ENCODE measurements around the gene APOOL.
A peak's percentile ranks its signal among the peaks of the same experiment; 100 is the strongest.

APOOL gene

DNA sequence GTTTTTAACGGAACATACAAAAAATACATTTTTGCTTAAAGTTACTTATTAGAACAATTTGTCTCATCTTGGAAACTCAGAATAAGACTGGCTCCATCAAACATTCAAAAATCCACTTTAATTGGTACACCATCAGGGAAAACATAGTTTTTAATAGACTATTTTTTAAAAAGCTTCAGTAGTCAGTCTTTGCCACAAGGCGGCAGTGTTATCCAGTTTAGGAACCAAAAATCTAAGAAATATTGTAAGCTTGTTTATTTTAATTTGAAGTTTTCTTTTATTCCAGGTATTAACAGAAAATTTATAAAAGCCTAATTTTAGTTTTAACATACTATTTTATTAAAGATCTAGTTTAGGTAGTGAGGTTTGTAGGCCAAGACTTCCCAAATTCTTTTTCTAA, 107.7 kb downstream of the APOOL start:
- Histone ChIP-seq H3K4me1 (ENCODE audit: control insufficient read depth, insufficient read depth, low read length) (no peaks in the 10 kb centered on the region), H3K27ac (ENCODE audit: extremely low read depth, low read depth, low read length) (no peak overlapping the region), H3K9me3 (ENCODE audit: control insufficient read depth, insufficient read depth, low read depth, low read length) (no peaks in the 10 kb centered on the region), H3K4me3 (ENCODE audit: low read depth, low read length) (no peak overlapping the region), H3K36me3 (ENCODE audit: control insufficient read depth in 2 of 2, insufficient read depth in 1 of 2, low read length in 2 of 2) (no peaks in the 10 kb centered on the region)
- TF ChIP-seq, protein P1, sequence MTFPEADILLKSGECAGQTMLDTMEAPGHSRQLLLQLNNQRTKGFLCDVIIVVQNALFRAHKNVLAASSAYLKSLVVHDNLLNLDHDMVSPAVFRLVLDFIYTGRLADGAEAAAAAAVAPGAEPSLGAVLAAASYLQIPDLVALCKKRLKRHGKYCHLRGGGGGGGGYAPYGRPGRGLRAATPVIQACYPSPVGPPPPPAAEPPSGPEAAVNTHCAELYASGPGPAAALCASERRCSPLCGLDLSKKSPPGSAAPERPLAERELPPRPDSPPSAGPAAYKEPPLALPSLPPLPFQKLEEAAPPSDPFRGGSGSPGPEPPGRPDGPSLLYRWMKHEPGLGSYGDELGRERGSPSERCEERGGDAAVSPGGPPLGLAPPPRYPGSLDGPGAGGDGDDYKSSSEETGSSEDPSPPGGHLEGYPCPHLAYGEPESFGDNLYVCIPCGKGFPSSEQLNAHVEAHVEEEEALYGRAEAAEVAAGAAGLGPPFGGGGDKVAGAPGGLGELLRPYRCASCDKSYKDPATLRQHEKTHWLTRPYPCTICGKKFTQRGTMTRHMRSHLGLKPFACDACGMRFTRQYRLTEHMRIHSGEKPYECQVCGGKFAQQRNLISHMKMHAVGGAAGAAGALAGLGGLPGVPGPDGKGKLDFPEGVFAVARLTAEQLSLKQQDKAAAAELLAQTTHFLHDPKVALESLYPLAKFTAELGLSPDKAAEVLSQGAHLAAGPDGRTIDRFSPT (tag by site-specific recombination; IDR thresholded peaks at IDR 0.05) = no peak
- TF ChIP-seq ZNF654 (tag by site-specific recombination; IDR thresholded peaks at IDR 0.05; ENCODE audit: low read depth) (peak; percentile 67), ZNF423 (tag by site-specific recombination; IDR thresholded peaks at IDR 0.05) (no peak)
- ChIA-PET CTCF (interaction anchor here (0.6 to 5.1 kb wide), 24 partner anchors 10 to 913 kb away, joined by 3 to 39 read pairs (median 4); no protein-coding TSS in a partner anchor), POLR2A (no interaction called here)

DNA sequence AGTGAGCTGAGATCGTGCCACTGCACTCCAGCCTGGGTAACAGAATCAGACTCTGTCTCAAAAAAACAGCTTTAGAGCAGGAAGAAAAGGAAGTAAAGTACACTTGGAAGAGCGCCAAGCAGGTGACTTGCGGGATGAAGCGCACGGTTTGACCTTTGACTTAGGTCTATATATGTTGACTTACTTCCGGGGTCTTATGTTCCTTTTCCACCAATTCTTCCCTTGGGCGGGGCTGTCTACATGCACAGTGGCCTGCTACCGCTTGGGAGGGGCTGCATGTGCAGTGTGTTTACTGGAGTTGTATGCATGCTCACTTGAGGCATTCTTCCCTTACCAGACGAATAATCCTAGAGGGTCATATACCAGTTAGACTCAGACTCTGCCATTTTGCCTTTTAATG, 108.6 kb downstream of the APOOL start:
- TF ChIP-seq IKZF3 (tag by site-specific recombination; IDR thresholded peaks at IDR 0.05) = no peak
- TF ChIP-seq, protein P2, sequence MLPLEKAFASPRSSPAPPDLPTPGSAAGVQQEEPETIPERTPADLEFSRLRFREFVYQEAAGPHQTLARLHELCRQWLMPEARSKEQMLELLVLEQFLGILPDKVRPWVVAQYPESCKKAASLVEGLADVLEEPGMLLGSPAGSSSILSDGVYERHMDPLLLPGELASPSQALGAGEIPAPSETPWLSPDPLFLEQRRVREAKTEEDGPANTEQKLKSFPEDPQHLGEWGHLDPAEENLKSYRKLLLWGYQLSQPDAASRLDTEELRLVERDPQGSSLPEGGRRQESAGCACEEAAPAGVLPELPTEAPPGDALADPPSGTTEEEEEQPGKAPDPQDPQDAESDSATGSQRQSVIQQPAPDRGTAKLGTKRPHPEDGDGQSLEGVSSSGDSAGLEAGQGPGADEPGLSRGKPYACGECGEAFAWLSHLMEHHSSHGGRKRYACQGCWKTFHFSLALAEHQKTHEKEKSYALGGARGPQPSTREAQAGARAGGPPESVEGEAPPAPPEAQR (tag by site-specific recombination; IDR thresholded peaks at IDR 0.05) = no peak
- TF ChIP-seq YY1 (tag by site-specific recombination; IDR thresholded peaks at IDR 0.05) = no peak
- TF ChIP-seq ZNF155 (tag by site-specific recombination; IDR thresholded peaks at IDR 0.05) = no peak
- Histone ChIP-seq H3K9me3 (ENCODE audit: control insufficient read depth, insufficient read depth, low read depth, low read length) (no peaks in the 10 kb centered on the region), H3K4me1 (ENCODE audit: control insufficient read depth, insufficient read depth, low read length) (no peaks in the 10 kb centered on the region), H3K4me3 (ENCODE audit: low read depth, low read length) (no peak overlapping the region), H3K36me3 (ENCODE audit: control insufficient read depth in 2 of 2, insufficient read depth in 1 of 2, low read length in 2 of 2) (no peaks in the 10 kb centered on the region), H3K27ac (ENCODE audit: extremely low read depth, low read depth, low read length) (no peak overlapping the region)
- POLR2A ChIA-PET = no interaction called here
- CTCF ChIA-PET = interaction anchor here (0.8 to 5.1 kb wide), 5 partner anchors 9 to 433 kb away, joined by 3 to 39 read pairs (median 27); no protein-coding TSS in a partner anchor

DNA sequence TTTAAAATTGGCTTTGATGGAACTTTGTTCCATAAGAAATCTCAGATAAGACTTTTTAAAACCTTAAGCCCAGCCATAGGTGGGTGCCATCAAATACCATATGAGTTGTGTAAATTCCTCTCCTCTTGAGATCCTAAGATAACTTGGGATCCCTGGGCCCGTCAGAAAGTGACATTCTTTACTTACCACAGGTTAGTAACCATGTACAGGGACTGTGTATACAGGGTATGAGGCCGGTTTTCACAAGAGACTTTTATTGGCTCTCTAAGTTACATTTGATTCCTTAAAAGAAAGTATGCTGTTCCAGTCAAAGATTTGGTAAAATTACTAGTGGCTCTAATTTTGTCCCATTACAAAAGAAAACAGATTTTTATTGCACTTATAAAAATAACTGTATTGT, 110.1 kb downstream of the APOOL start:
- ChIA-PET POLR2A (no interaction called here), CTCF (interaction anchor here (0.8 to 5.1 kb wide), 5 partner anchors 10 to 30 kb away, joined by 4 to 39 read pairs (median 5); no protein-coding TSS in a partner anchor)
- Histone ChIP-seq H3K4me1 (ENCODE audit: control insufficient read depth, insufficient read depth, low read length) (no peaks in the 10 kb centered on the region), H3K9me3 (ENCODE audit: control insufficient read depth, insufficient read depth, low read depth, low read length) (no peaks in the 10 kb centered on the region), H3K36me3 (ENCODE audit: control insufficient read depth in 2 of 2, insufficient read depth in 1 of 2, low read length in 2 of 2) (no peaks in the 10 kb centered on the region), H3K27ac (ENCODE audit: extremely low read depth, low read depth, low read length) (no peak overlapping the region), H3K4me3 (ENCODE audit: low read depth, low read length) (no peak overlapping the region)
- no peak for TF ChIP-seq ZBTB17 (tag by site-specific recombination; IDR thresholded peaks at IDR 0.05)
- no peak for TF ChIP-seq ZNF37A (tag by site-specific recombination; IDR thresholded peaks at IDR 0.05)
- TF ChIP-seq, protein P1 (tag by site-specific recombination; IDR thresholded peaks at IDR 0.05) = no peak
- TF ChIP-seq ZSCAN16 (tag by site-specific recombination; IDR thresholded peaks at IDR 0.05) = no peak
- TF ChIP-seq ZNF670 (tag by site-specific recombination; IDR thresholded peaks at IDR 0.05; ENCODE audit: low read depth) = no peak
- TF ChIP-seq, protein P3, sequence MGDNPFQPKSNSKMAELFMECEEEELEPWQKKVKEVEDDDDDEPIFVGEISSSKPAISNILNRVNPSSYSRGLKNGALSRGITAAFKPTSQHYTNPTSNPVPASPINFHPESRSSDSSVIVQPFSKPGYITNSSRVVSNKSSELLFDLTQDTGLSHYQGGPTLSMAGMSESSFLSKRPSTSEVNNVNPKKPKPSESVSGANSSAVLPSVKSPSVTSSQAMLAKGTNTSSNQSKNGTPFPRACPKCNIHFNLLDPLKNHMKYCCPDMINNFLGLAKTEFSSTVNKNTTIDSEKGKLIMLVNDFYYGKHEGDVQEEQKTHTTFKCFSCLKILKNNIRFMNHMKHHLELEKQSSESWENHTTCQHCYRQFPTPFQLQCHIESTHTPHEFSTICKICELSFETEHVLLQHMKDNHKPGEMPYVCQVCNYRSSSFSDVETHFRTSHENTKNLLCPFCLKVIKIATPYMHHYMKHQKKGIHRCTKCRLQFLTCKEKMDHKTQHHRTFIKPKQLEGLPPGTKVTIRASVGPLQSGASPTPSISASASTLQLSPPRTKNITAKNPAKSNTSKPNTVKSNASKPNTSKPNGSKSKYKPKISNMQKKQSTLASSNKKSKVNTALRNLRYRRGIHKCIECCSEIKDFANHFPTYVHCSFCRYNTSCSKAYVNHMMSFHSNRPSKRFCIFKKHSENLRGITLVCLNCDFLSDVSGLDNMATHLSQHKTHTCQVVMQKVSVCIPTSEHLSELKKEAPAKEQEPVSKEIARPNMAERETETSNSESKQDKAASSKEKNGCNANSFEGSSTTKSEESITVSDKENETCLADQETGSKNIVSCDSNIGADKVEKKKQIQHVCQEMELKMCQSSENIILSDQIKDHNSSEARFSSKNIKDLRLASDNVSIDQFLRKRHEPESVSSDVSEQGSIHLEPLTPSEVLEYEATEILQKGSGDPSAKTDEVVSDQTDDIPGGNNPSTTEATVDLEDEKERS (tag by site-specific recombination; IDR thresholded peaks at IDR 0.05) = no peak
- TF ChIP-seq ZNF366 (tag by site-specific recombination; conservative IDR thresholded peaks at IDR 0.05) = no peak
- TF ChIP-seq, protein P4, sequence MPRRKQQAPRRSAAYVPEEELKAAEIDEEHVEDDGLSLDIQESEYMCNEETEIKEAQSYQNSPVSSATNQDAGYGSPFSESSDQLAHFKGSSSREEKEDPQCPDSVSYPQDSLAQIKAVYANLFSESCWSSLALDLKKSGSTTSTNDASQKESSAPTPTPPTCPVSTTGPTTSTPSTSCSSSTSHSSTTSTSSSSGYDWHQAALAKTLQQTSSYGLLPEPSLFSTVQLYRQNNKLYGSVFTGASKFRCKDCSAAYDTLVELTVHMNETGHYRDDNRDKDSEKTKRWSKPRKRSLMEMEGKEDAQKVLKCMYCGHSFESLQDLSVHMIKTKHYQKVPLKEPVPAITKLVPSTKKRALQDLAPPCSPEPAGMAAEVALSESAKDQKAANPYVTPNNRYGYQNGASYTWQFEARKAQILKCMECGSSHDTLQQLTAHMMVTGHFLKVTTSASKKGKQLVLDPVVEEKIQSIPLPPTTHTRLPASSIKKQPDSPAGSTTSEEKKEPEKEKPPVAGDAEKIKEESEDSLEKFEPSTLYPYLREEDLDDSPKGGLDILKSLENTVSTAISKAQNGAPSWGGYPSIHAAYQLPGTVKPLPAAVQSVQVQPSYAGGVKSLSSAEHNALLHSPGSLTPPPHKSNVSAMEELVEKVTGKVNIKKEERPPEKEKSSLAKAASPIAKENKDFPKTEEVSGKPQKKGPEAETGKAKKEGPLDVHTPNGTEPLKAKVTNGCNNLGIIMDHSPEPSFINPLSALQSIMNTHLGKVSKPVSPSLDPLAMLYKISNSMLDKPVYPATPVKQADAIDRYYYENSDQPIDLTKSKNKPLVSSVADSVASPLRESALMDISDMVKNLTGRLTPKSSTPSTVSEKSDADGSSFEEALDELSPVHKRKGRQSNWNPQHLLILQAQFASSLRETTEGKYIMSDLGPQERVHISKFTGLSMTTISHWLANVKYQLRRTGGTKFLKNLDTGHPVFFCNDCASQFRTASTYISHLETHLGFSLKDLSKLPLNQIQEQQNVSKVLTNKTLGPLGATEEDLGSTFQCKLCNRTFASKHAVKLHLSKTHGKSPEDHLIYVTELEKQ (tag by site-specific recombination; IDR thresholded peaks at IDR 0.05; ENCODE audit: borderline replicate concordance) = no peak
- TF ChIP-seq, protein P2 (tag by site-specific recombination; IDR thresholded peaks at IDR 0.05) = no peak
- TF ChIP-seq ZNF350 (tag by site-specific recombination; IDR thresholded peaks at IDR 0.05) = no peak
- TF ChIP-seq ZSCAN23 (tag by site-specific recombination; IDR thresholded peaks at IDR 0.05) = no peak
- no peak for TF ChIP-seq ZNF707 (tag by site-specific recombination; IDR thresholded peaks at IDR 0.05)

Measured in HEK293 (cell line).